Peyer's patch (tissue), 4 donors: Measurements from ENCODE around the gene UBE3B. TPM values are rescaled to one million over a fixed set of nuclear protein-coding genes. Genes with fewer than 3 reads are reported as not detected.

Experiments used
- DNase-seq, 3 donors: peaks; one replicate each; pipeline ENCODE4 v3.0.0-alpha.2; 2017 to 2019
- H3K27ac ChIP-seq, 4 donors: fragments of 200-600 bp; sonication (generic); one replicate each; pipeline ENCODE4 v1.5.1; 2016 to 2019
- H3K27me3 ChIP-seq, 2 donors: fragments of 200-600 bp; sonication (generic); one replicate each; pipeline ENCODE4 v1.5.1; 2019
- H3K36me3 ChIP-seq, 3 donors: fragments of 200-600 bp; sonication (generic); one replicate each; pipeline ENCODE4 v1.5.1; 2016 to 2019
- H3K4me1 ChIP-seq, 4 donors: fragments of 200-600 bp; sonication (generic); one replicate each; pipeline ENCODE4 v1.5.1; 2016 to 2019
- H3K4me3 ChIP-seq, 4 donors: fragments of 200-600 bp; sonication (generic); 1 replicate in 3 of 4; 2 replicates in 1 of 4; pipeline ENCODE4 v1.5.1; 2016 to 2019; ENCODE audit warnings: mild to moderate bottlenecking in 1 of 4
- H3K9me3 ChIP-seq, 4 donors: fragments of 200-600 bp; sonication (generic); one replicate each; pipeline ENCODE4 v1.5.1; 2016 to 2019; ENCODE audit warnings: mild to moderate bottlenecking in 1 of 4
- POLR2A ChIP-seq, 2 donors: fragments of 450-650 bp; IDR thresholded peaks; one replicate each; pipeline ENCODE4 v1.5.1; 2017; ENCODE audit warnings: antibody characterized with exemption in 2 of 2, mild to moderate bottlenecking in 2 of 2, moderate library complexity in 2 of 2
- total RNA-seq, 4 donors: library from RNA; depleted of rRNA; stranded (reverse); fragments of >200 nt; gene quantifications; one replicate each; pipeline ENCODE4 v1.1.0, GENCODE V29; 2016
- TF ChIP-seq, protein P1 (sequence below), 6 experiments: fragments of 450-650 bp in 4 of 6; fragments of 200-600 bp in 2 of 6; sonication (generic) in 1 of 6; IDR thresholded peaks; one replicate each; pipeline ENCODE4 v1.5.1; 2017 to 2019; ENCODE audit warnings: antibody characterized with exemption in 6 of 6, mild to moderate bottlenecking in 3 of 6, moderate library complexity in 1 of 6

The UBE3B gene
- total RNA-seq, 4 donors from 2014 or later = 43.8 to 77.0 (median 57.3) TPM

DNA sequence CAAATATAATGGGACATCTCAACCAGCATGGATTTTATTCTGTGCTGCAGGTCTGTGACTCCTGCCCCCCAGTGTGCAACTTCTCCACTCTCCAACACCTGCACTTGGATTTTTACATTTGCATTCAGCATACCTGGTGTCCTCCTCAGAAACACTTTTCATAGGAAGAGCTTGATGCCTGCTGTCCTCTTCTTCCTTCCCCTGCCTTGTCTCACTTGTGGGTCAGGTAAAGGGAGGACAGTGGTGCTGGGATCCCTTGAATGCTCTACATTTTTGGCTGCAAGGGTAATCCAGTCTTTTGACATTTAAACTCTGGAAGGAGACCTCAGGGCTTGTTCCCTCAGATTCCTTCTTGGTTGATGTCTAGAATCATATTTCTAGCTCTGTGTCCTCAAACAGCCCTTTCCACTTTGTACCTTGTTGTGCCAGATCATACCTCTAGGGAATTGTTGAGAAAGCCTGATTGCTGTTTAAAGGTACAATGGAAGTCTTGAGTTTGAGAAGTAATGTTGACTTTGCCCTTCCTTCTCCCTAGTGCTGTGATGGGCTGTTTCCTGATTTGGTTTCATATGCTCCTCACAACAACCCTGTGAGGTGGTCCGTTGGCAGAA is 12.6 kb downstream of the UBE3B start:
- no peaks in the 10 kb centered on the region for H3K4me1 ChIP-seq
- H3K9me3 ChIP-seq = no peaks in the 10 kb centered on the region
- TF ChIP-seq, protein P1, sequence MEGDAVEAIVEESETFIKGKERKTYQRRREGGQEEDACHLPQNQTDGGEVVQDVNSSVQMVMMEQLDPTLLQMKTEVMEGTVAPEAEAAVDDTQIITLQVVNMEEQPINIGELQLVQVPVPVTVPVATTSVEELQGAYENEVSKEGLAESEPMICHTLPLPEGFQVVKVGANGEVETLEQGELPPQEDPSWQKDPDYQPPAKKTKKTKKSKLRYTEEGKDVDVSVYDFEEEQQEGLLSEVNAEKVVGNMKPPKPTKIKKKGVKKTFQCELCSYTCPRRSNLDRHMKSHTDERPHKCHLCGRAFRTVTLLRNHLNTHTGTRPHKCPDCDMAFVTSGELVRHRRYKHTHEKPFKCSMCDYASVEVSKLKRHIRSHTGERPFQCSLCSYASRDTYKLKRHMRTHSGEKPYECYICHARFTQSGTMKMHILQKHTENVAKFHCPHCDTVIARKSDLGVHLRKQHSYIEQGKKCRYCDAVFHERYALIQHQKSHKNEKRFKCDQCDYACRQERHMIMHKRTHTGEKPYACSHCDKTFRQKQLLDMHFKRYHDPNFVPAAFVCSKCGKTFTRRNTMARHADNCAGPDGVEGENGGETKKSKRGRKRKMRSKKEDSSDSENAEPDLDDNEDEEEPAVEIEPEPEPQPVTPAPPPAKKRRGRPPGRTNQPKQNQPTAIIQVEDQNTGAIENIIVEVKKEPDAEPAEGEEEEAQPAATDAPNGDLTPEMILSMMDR (IDR thresholded peaks at IDR 0.05) = no peak
- no peak for TF ChIP-seq POLR2A (IDR thresholded peaks at IDR 0.05)
- no peaks in the 10 kb centered on the region for H3K27me3 ChIP-seq
- no peak overlapping the region for H3K27ac ChIP-seq
- no peak for DNase-seq
- peaks cover 0 to 89% (median 0%) of the 10 kb centered on the region in 3 donors for H3K36me3 ChIP-seq
- no peak overlapping the region for H3K4me3 ChIP-seq

DNA sequence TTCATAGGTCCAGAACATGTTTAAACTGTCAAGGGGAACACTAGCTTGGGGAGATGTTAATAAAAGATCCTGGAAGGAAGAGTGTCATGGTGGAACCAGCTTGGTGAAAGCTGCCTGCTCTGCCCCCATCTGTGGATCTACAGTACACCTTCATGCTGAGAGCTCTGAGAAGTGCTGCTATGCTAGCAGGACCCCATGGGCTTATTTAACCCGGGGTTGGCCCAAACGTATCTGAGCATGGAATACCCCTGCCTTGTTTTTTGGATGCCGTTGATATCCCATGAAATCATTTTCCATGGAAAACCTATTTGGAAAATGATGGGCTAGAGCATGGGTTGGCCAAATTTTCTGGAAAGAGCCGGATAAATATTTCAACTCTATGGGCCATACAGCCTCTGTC is 14.2 kb downstream of the UBE3B start:
- DNase-seq = no peak
- Histone ChIP-seq H3K4me3 (no peak overlapping the region), H3K27me3 (no peaks in the 10 kb centered on the region), H3K4me1 (no peaks in the 10 kb centered on the region), H3K36me3 (peaks cover 0 to 88% (median 0%) of the 10 kb centered on the region in 3 donors), H3K9me3 (no peaks in the 10 kb centered on the region), H3K27ac (no peak overlapping the region)
- TF ChIP-seq, protein P1 (IDR thresholded peaks at IDR 0.05) = no peak
- TF ChIP-seq POLR2A (IDR thresholded peaks at IDR 0.05) = no peak

DNA sequence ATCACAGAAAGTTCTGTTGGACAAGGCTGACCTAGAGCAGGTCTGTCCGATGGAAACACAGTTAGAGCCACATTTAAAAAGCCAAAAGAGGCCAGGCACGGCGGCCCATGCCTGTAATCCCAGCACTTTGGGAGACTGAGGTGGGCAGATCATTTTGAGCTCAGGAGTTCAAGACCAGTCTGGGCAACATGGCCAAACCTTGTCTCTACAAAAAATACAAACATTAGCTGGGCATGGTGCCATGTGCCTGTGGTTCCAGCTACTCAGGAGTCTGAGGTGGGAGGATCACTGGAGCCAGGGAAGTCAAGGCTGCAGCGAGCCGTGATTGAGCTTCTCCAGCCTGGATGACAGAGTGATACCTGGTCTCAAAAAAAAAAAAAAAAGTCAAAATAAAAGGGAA is 14.9 kb downstream of the UBE3B start:
- no peak overlapping the region for H3K27ac ChIP-seq
- no peak for DNase-seq
- H3K36me3 ChIP-seq = peaks cover 0 to 85% (median 0%) of the 10 kb centered on the region in 3 donors
- no peaks in the 10 kb centered on the region for H3K9me3 ChIP-seq
- no peak overlapping the region for H3K4me3 ChIP-seq
- TF ChIP-seq, protein P1 (IDR thresholded peaks at IDR 0.05) = no peak
- TF ChIP-seq POLR2A (IDR thresholded peaks at IDR 0.05) = no peak
- H3K27me3 ChIP-seq = no peaks in the 10 kb centered on the region
- no peaks in the 10 kb centered on the region for H3K4me1 ChIP-seq

DNA sequence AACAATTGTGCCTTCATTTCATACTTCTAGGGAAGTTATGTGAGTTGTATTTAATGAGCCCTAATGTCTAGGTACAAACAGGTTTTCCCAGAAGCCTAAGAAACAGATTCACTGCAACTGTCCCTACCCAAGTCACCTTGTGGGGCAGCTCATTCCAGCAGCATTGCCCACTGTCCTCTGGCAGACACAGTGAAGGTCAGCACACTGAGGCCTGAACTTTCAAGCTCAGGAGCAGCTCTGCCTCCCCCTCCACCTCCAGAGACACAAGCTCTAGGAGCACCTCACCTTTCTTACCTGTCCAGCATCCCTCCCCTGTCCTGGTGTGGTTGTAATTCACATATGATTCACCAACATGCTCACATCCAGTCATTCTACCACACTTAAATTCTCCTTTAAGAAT is 15.7 kb downstream of the UBE3B start:
- Histone ChIP-seq H3K9me3 (no peaks in the 10 kb centered on the region), H3K36me3 (peaks cover 0 to 85% (median 0%) of the 10 kb centered on the region in 3 donors), H3K27me3 (no peaks in the 10 kb centered on the region), H3K4me3 (no peak overlapping the region), H3K27ac (no peak overlapping the region), H3K4me1 (no peaks in the 10 kb centered on the region)
- no peak for TF ChIP-seq POLR2A (IDR thresholded peaks at IDR 0.05)
- TF ChIP-seq, protein P1 (IDR thresholded peaks at IDR 0.05) = no peak
- no peak for DNase-seq

DNA sequence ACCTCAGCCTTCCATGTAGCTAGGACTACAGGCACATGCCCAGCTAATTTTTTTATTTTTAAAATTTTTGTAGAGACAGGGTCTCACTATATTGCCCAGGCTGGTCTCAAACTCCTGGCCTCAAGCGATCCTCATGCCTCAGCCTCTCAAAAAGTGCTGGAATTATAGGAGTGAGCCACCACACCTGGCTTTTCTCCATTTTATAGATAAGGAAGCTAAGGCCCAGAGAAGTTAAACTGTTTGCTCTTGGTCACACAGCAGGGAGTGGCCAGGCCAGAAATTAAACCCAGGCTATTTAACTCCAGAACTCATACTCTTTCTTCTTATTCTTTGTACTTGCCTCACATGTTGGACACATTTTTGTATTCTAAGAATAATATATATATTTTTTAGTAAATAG is 16.5 kb downstream of the UBE3B start:
- Histone ChIP-seq H3K4me3 (no peak overlapping the region), H3K4me1 (no peaks in the 10 kb centered on the region), H3K36me3 (peaks cover 0 to 85% (median 0%) of the 10 kb centered on the region in 3 donors), H3K27ac (no peak overlapping the region), H3K27me3 (no peaks in the 10 kb centered on the region), H3K9me3 (no peaks in the 10 kb centered on the region)
- no peak for DNase-seq
- TF ChIP-seq, protein P1 (IDR thresholded peaks at IDR 0.05) = no peak
- TF ChIP-seq POLR2A (IDR thresholded peaks at IDR 0.05) = no peak
